T-helper 2 cell treated with Interferon-gamma antibody and Interleukin-4, amounts not matched to agents 5 μg/mL and 100 μg/mL, for 36 hours (primary cell): Measurements from ENCODE around the gene UQCR11.

Experiments used
- DNase-seq: peaks from one replicate; pipeline ENCODE4 v3.0.0; 2021; ENCODE audit warnings: low spot score
- H3K27ac Mint-ChIP-seq: one replicate; pipeline ENCODE4 v1.8.0; 2021; ENCODE audit warnings: mild to moderate bottlenecking, mixed read lengths
- H3K27me3 Mint-ChIP-seq: one replicate; pipeline ENCODE4 v1.8.0; 2021; ENCODE audit warnings: low read depth, mixed read lengths
- H3K36me3 Mint-ChIP-seq: one replicate; pipeline ENCODE4 v1.8.0; 2021; ENCODE audit warnings: low read depth, mixed read lengths
- H3K4me1 Mint-ChIP-seq: one replicate; pipeline ENCODE4 v1.8.0; 2021; ENCODE audit warnings: low read depth, mixed read lengths
- H3K4me3 Mint-ChIP-seq: one replicate; pipeline ENCODE4 v1.8.0; 2022; ENCODE audit warnings: mild to moderate bottlenecking, moderate library complexity, mixed read lengths
- H3K9me3 Mint-ChIP-seq: one replicate; pipeline ENCODE4 v1.8.0; 2021; ENCODE audit warnings: mixed read lengths

UQCR11 gene

GRCh38 chr19:1599460-1599846 lies 5.8 kb downstream of the UQCR11 start:
- Mint-ChIP-seq H3K36me3 (peaks cover 30% of the 10 kb centered on the region), H3K4me1 (peaks cover 5% of the 10 kb centered on the region), H3K27me3 (no peaks in the 10 kb centered on the region), H3K9me3 (no peaks in the 10 kb centered on the region), H3K4me3 (no peak overlapping the region), H3K27ac (no peak overlapping the region)
- no peak for DNase-seq

GRCh38 chr19:1598777-1599459 lies 6.3 kb downstream of the UQCR11 start:
- H3K9me3 Mint-ChIP-seq: no peaks in the 10 kb centered on the region
- peaks cover 30% of the 10 kb centered on the region for H3K36me3 Mint-ChIP-seq
- DNase-seq: no peak
- peaks cover 2% of the 10 kb centered on the region for H3K4me1 Mint-ChIP-seq
- H3K27ac Mint-ChIP-seq: no peak overlapping the region
- H3K4me3 Mint-ChIP-seq: no peak overlapping the region
- H3K27me3 Mint-ChIP-seq: no peaks in the 10 kb centered on the region

- no peak overlapping the region for H3K27ac Mint-ChIP-seq
- no peaks in the 10 kb centered on the region for H3K27me3 Mint-ChIP-seq
- H3K4me1 Mint-ChIP-seq: peaks cover 10% of the 10 kb centered on the region
- no peaks in the 10 kb centered on the region for H3K9me3 Mint-ChIP-seq
- H3K36me3 Mint-ChIP-seq: peaks cover 26% of the 10 kb centered on the region
- DNase-seq: no peak
- peak overlapping the region; percentile 91 for H3K4me3 Mint-ChIP-seq
These were observed 11.8 kb downstream of the UQCR11 start for GRCh38 chr19:1593501-1593772.

GRCh38 chr19:1592755-1593500 lies 12.3 kb downstream of the UQCR11 start, which contains the start of gene MBD3:
TSS of gene MBD3 (minus strand) at chr19:1592865. CDS start at chr19:1592631, 234 bp downstream.
- Mint-ChIP-seq H3K4me3 (peak within 1 kb of the TSS; percentile 98), H3K27me3 (no peaks in the 10 kb centered on the region), H3K9me3 (no peaks in the 10 kb centered on the region), H3K4me1 (peaks cover 10% of the 10 kb centered on the region), H3K36me3 (peaks cover 26% of the 10 kb centered on the region), H3K27ac (peak within 1 kb of the TSS; percentile 91)
- peak; percentile 91 for DNase-seq

- H3K9me3 Mint-ChIP-seq: no peaks in the 10 kb centered on the region
- H3K36me3 Mint-ChIP-seq: peaks cover 23% of the 10 kb centered on the region
- peak overlapping the region; percentile 91 for H3K27ac Mint-ChIP-seq
- DNase-seq: peak; percentile 89
- H3K4me3 Mint-ChIP-seq: peak overlapping the region; percentile 98
- H3K27me3 Mint-ChIP-seq: no peaks in the 10 kb centered on the region
- H3K4me1 Mint-ChIP-seq: peaks cover 11% of the 10 kb centered on the region
These were observed 13.1 kb downstream of the UQCR11 start for GRCh38 chr19:1592024-1592754.

GRCh38 chr19:1591421-1592023 lies 13.7 kb downstream of the UQCR11 start:
- H3K9me3 Mint-ChIP-seq: no peaks in the 10 kb centered on the region
- peak overlapping the region; percentile 98 for H3K4me3 Mint-ChIP-seq
- peaks cover 19% of the 10 kb centered on the region for H3K36me3 Mint-ChIP-seq
- no peak for DNase-seq
- H3K27ac Mint-ChIP-seq: peak overlapping the region; percentile 91
- no peaks in the 10 kb centered on the region for H3K27me3 Mint-ChIP-seq
- H3K4me1 Mint-ChIP-seq: peaks cover 11% of the 10 kb centered on the region

- H3K9me3 Mint-ChIP-seq: no peaks in the 10 kb centered on the region
- H3K4me3 Mint-ChIP-seq: peak overlapping the region; percentile 98
- H3K27me3 Mint-ChIP-seq: no peaks in the 10 kb centered on the region
- peak overlapping the region; percentile 91 for H3K27ac Mint-ChIP-seq
- H3K4me1 Mint-ChIP-seq: peaks cover 11% of the 10 kb centered on the region
- peaks cover 20% of the 10 kb centered on the region for H3K36me3 Mint-ChIP-seq
- DNase-seq: peak; percentile 37
These were observed 14.4 kb downstream of the UQCR11 start for GRCh38 chr19:1590641-1591397.

GRCh38 chr19:1587872-1588271 lies 17.4 kb downstream of the UQCR11 start:
- no peak for DNase-seq
- peaks cover 11% of the 10 kb centered on the region for H3K4me1 Mint-ChIP-seq
- peaks cover 23% of the 10 kb centered on the region for H3K36me3 Mint-ChIP-seq

GRCh38 chr19:1585243-1585580 lies 20.1 kb downstream of the UQCR11 start:
- H3K36me3 Mint-ChIP-seq: peaks cover 24% of the 10 kb centered on the region
- H3K4me3 Mint-ChIP-seq: no peak overlapping the region
- no peaks in the 10 kb centered on the region for H3K9me3 Mint-ChIP-seq
- DNase-seq: no peak
- no peak overlapping the region for H3K27ac Mint-ChIP-seq
- no peaks in the 10 kb centered on the region for H3K27me3 Mint-ChIP-seq
- H3K4me1 Mint-ChIP-seq: peaks cover 1% of the 10 kb centered on the region

More at GRCh38 chr19:1587872-1588271, 17.4 kb downstream of the UQCR11 start:
- Mint-ChIP-seq H3K9me3 (no peaks in the 10 kb centered on the region), H3K4me3 (no peak overlapping the region), H3K27me3 (no peaks in the 10 kb centered on the region), H3K27ac (no peak overlapping the region)

- Mint-ChIP-seq H3K27ac (no peak overlapping the region), H3K4me1 (peaks cover 1% of the 10 kb centered on the region), H3K9me3 (no peaks in the 10 kb centered on the region), H3K4me3 (no peak overlapping the region), H3K36me3 (peaks cover 27% of the 10 kb centered on the region), H3K27me3 (no peaks in the 10 kb centered on the region)
- DNase-seq: no peak
These were observed 20.6 kb downstream of the UQCR11 start for GRCh38 chr19:1584500-1585242.

GRCh38 chr19:1582201-1582600 lies 23.1 kb downstream of the UQCR11 start:
- H3K9me3 Mint-ChIP-seq: no peaks in the 10 kb centered on the region
- no peaks in the 10 kb centered on the region for H3K27me3 Mint-ChIP-seq
- no peak for DNase-seq
- H3K36me3 Mint-ChIP-seq: peaks cover 28% of the 10 kb centered on the region
- no peaks in the 10 kb centered on the region for H3K4me1 Mint-ChIP-seq
- H3K27ac Mint-ChIP-seq: no peak overlapping the region
- no peak overlapping the region for H3K4me3 Mint-ChIP-seq

GRCh38 chr19:1580957-1581356 lies 24.3 kb downstream of the UQCR11 start:
- H3K36me3 Mint-ChIP-seq: peaks cover 25% of the 10 kb centered on the region
- H3K4me3 Mint-ChIP-seq: no peak overlapping the region

GRCh38 chr19:1580382-1580781 lies 24.9 kb downstream of the UQCR11 start:
- Mint-ChIP-seq H3K27me3 (no peaks in the 10 kb centered on the region), H3K36me3 (peaks cover 21% of the 10 kb centered on the region), H3K27ac (no peak overlapping the region), H3K9me3 (no peaks in the 10 kb centered on the region), H3K4me1 (no peaks in the 10 kb centered on the region), H3K4me3 (no peak overlapping the region)
- DNase-seq: no peak

More at GRCh38 chr19:1580957-1581356, 24.3 kb downstream of the UQCR11 start:
- Mint-ChIP-seq H3K9me3 (no peaks in the 10 kb centered on the region), H3K27me3 (no peaks in the 10 kb centered on the region), H3K27ac (no peak overlapping the region), H3K4me1 (no peaks in the 10 kb centered on the region)
- no peak for DNase-seq
